A549 treated with RU486 at 1 μM for 4 hours (cell line): ENCODE measurements around the gene SP100. TPM values are rescaled to one million over a fixed set of nuclear protein-coding genes. Genes with fewer than 3 reads are reported as not detected.

Experiments
- total RNA-seq: library from RNA; stranded (reverse); fragments of 200-300 nt; extraction: Qiagen RNA extraction; gene quantifications from 5 replicates; pipeline ENCODE4 v1.2.3, GENCODE V29; 2022; ENCODE audit warnings: low read depth

SP100 gene
- 26.2 to 31.1 TPM (median 29.3 TPM) in 5 replicates for total RNA-seq

GRCh38 chr2:230416061-230416721, at the start of gene SP100:
Gene SP100, plus strand, starts transcription at chr2:230416201. Its CDS starts 96 bp downstream, at chr2:230416297.

Other genes starting within 250 kb of the SP100 start
- 6.2 to 8.0 TPM (median 6.7 TPM) in 5 replicates for gene SP110, start 196.2 kb upstream of the SP100 start, total RNA-seq
- gene SP140, start 190.5 kb upstream of the SP100 start, total RNA-seq, result 0.08 to 0.39 TPM in 2 of 5 replicates, not detected in the others
- gene SP140L, start 89.0 kb upstream of the SP100 start, total RNA-seq, result 3.4 to 4.8 TPM (median 3.5 TPM) in 5 replicates